PC-3 (cell line): ENCODE results near the gene ARL4C. TPM values are rescaled to one million over a fixed set of nuclear protein-coding genes. Genes with fewer than 3 reads are reported as not detected.

Experiments
- ATAC-seq: fragments of 200-7000 bp; cut with Tn5 transposase; 2 replicates; pipeline ENCODE4 v1.9.1; 2020; ENCODE audit warnings: mild to moderate bottlenecking, moderate library complexity
- BruUV-seq: library from RNA; stranded (reverse); fragments of 400-500 nt; replicated peaks from 2 replicates; lab custom pipeline; 2021; lab: Mats Ljungman, UMichigan
- CTCF ChIA-PET: fragments of 300-600 bp; sonication (Branson Sonifier 250); formaldehyde crosslinking; loops from one replicate; lab custom pipeline; 2022; ENCODE audit warnings: antibody characterized with exemption; lab: Charles Lee
- POLR2A ChIA-PET: fragments of 300-600 bp; sonication (Branson Sonifier 250); formaldehyde crosslinking; loops from one replicate; lab custom pipeline; 2022; ENCODE audit warnings: antibody characterized with exemption; ENCODE audit not compliant: unreplicated experiment; lab: Charles Lee
- DNase-seq: peaks from one replicate; pipeline ENCODE4 v3.0.0-alpha.2; 2015
- H2AFZ ChIP-seq: fragments of 300-600 bp; sonication (generic); 2 replicates; pipeline ENCODE4 v1.6.0; 2016; ENCODE audit warnings: antibody characterized with exemption, low read length
- H3F3A ChIP-seq: fragments of 300-600 bp; sonication (generic); one replicate; pipeline ENCODE4 v1.6.0; 2017; ENCODE audit warnings: antibody characterized with exemption, low read length, control low read depth, mild to moderate bottlenecking; ENCODE audit not compliant: unreplicated experiment
- H3K27ac ChIP-seq: fragments of 300-600 bp; sonication (generic); 2 replicates; pipeline ENCODE4 v1.5.1; 2016; ENCODE audit warnings: mild to moderate bottlenecking, low read length
- H3K27me3 ChIP-seq: fragments of 300-600 bp; sonication (generic); 2 replicates; pipeline ENCODE4 v1.6.1; 2016; ENCODE audit warnings: low read length, mixed read lengths
- H3K36me3 ChIP-seq: fragments of 300-600 bp; sonication (generic); 2 replicates; pipeline ENCODE4 v1.6.1; 2016; ENCODE audit warnings: low read depth, mixed run types, low read length, mixed read lengths
- H3K4me1 ChIP-seq: fragments of 300-600 bp; sonication (generic); 2 replicates; pipeline ENCODE4 v1.5.1; 2016; ENCODE audit warnings: low read length; ENCODE audit not compliant: insufficient read depth
- H3K4me2 ChIP-seq: fragments of 300-600 bp; sonication (generic); 2 replicates; pipeline ENCODE4 v1.6.0; 2016; ENCODE audit warnings: low read length
- H3K4me3 ChIP-seq: fragments of 300-600 bp; sonication (generic); 2 replicates; pipeline ENCODE4 v1.5.1; 2016; ENCODE audit warnings: mild to moderate bottlenecking, low read length, mixed read lengths
- H3K79me2 ChIP-seq: fragments of 300-600 bp; sonication (generic); 2 replicates; pipeline ENCODE4 v1.6.1; 2017; ENCODE audit warnings: low read length, mixed read lengths
- H3K9ac ChIP-seq: fragments of 300-600 bp; sonication (generic); 2 replicates; pipeline ENCODE4 v1.6.0; 2016; ENCODE audit warnings: mild to moderate bottlenecking, low read length
- H3K9me2 ChIP-seq: fragments of 300-600 bp; sonication (generic); replicated peaks from 2 replicates; pipeline ENCODE4 v1.6.1; 2016; ENCODE audit warnings: mixed run types, low read length, mixed read lengths
- H3K9me3 ChIP-seq: fragments of 300-600 bp; sonication (generic); 2 replicates; pipeline ENCODE4 v1.6.1; 2016; ENCODE audit warnings: low read length, mixed read lengths
- H4K20me1 ChIP-seq: fragments of 300-600 bp; sonication (generic); 2 replicates; pipeline ENCODE4 v1.6.1; 2016; ENCODE audit warnings: low read length, mixed read lengths
- CTCF ChIP-seq: fragments of 300-600 bp; sonication (generic); conservative IDR thresholded peaks from 2 replicates; pipeline ENCODE4 v1.5.1; 2017; ENCODE audit warnings: antibody characterized with exemption, low read depth, mild to moderate bottlenecking, low read length
- EZH2 ChIP-seq: fragments of 300-600 bp; sonication (generic); IDR thresholded peaks from one replicate; pipeline ENCODE4 v1.6.1; 2017; ENCODE audit warnings: antibody characterized with exemption, mild to moderate bottlenecking, low read length; ENCODE audit not compliant: unreplicated experiment
- EZH2phosphoT487 ChIP-seq: fragments of 300-600 bp; sonication (generic); IDR thresholded peaks from 2 replicates; pipeline ENCODE4 v1.6.1; 2018; ENCODE audit warnings: mild to moderate bottlenecking, antibody characterized with exemption, low read length, borderline replicate concordance
- intact Hi-C: fragments of 100-400 bp; cut with micrococcal nuclease; formaldehyde crosslinking; loops from 2 replicates; pipeline ENCODE4 v1.9.0; 2023
- total RNA-seq: library from RNA; depleted of rRNA; stranded (reverse); fragments of >200 nt; gene quantifications from 2 replicates; pipeline ENCODE4 v1.2.3, GENCODE V29; 2014

The ARL4C gene
- total RNA-seq, 1 experiment from 2014 or later = 19.9 TPM

- BruUV-seq = no TSS peak
- TF ChIP-seq CTCF = no peak
- no peak for TF ChIP-seq EZH2
- TF ChIP-seq EZH2phosphoT487 = no peak
- Histone ChIP-seq H3K4me3 (no peak overlapping the region), H3K36me3 (no peaks in the 10 kb centered on the region), H3K79me2 (no peaks in the 10 kb centered on the region), H3K27me3 (no peaks in the 10 kb centered on the region), H2AFZ (no peak overlapping the region), H3K9me2 (no peaks in the 10 kb centered on the region), H3K9me3 (0 out of 2 replicates have a peak, but pooled peaks cover 4% of the 10 kb centered on the region), H3K9ac (no peak overlapping the region), H3K27ac (no peak overlapping the region), H4K20me1 (no peaks in the 10 kb centered on the region), H3K4me2 (no peak overlapping the region), H3F3A (no peaks in the 10 kb centered on the region), H3K4me1 (peaks cover 18% of the 10 kb centered on the region)
- ChIA-PET CTCF (no interaction called here), POLR2A (interaction anchor here (0.7 kb wide), 1 partner anchor 47 kb away, joined by 5 read pairs; no protein-coding TSS in a partner anchor)
- intact Hi-C loops = no loop called here
- DNase-seq (peak; percentile 18), ATAC-seq (no peak)
Measured at GRCh38 chr2:234469251-234469845, 27.5 kb downstream of the ARL4C start.

- intact Hi-C loops = no loop called here
- ATAC-seq = no peak
- TF ChIP-seq EZH2phosphoT487 = no peak
- TF ChIP-seq CTCF = no peak
- no peak for TF ChIP-seq EZH2
Measured at GRCh38 chr2:234468503-234468902, 28.4 kb downstream of the ARL4C start.

GRCh38 chr2:234467289-234467688 lies 29.6 kb downstream of the ARL4C start:
- peak; percentile 14; the same call in 1 of the 2 replicates for ATAC-seq
- H3K36me3 ChIP-seq = no peaks in the 10 kb centered on the region
- H3K4me3 ChIP-seq = no peak overlapping the region
- H2AFZ ChIP-seq = no peak overlapping the region
- 0 out of 2 replicates have a peak, but pooled peaks cover 4% of the 10 kb centered on the region for H3K9me3 ChIP-seq
- no TSS peak for BruUV-seq
- DNase-seq = peak; percentile 68
- POLR2A ChIA-PET = no interaction called here
- no peaks in the 10 kb centered on the region for H3K79me2 ChIP-seq
- no peaks in the 10 kb centered on the region for H4K20me1 ChIP-seq
- peaks cover 28% of the 10 kb centered on the region for H3K4me1 ChIP-seq
- no peaks in the 10 kb centered on the region for H3K9me2 ChIP-seq
- H3F3A ChIP-seq = no peaks in the 10 kb centered on the region
- H3K27me3 ChIP-seq = no peaks in the 10 kb centered on the region
- no peak overlapping the region for H3K9ac ChIP-seq
- no peak overlapping the region for H3K27ac ChIP-seq
- H3K4me2 ChIP-seq = no peak overlapping the region
- no peak for TF ChIP-seq CTCF
- TF ChIP-seq EZH2phosphoT487 = no peak
- TF ChIP-seq EZH2 = no peak
- intact Hi-C loops = no loop called here
- CTCF ChIA-PET = no interaction called here

More at GRCh38 chr2:234468503-234468902, 28.4 kb downstream of the ARL4C start:
- H3K27ac ChIP-seq = no peak overlapping the region
- H3K79me2 ChIP-seq = no peaks in the 10 kb centered on the region
- no peaks in the 10 kb centered on the region for H3K27me3 ChIP-seq
- BruUV-seq = no TSS peak
- CTCF ChIA-PET = no interaction called here
- H3K36me3 ChIP-seq = no peaks in the 10 kb centered on the region
- DNase-seq = no peak
- 0 out of 2 replicates have a peak, but pooled peaks cover 4% of the 10 kb centered on the region for H3K9me3 ChIP-seq
- H3K4me1 ChIP-seq = peaks cover 25% of the 10 kb centered on the region
- no peak overlapping the region for H3K4me3 ChIP-seq
- no peak overlapping the region for H3K4me2 ChIP-seq
- POLR2A ChIA-PET = no interaction called here
- H3F3A ChIP-seq = no peaks in the 10 kb centered on the region
- no peaks in the 10 kb centered on the region for H3K9me2 ChIP-seq
- no peak overlapping the region for H2AFZ ChIP-seq
- H3K9ac ChIP-seq = no peak overlapping the region
- H4K20me1 ChIP-seq = no peaks in the 10 kb centered on the region
